HepG2 (cell line): ENCODE measurements around the gene ZNF581. TPM values are rescaled to one million over a fixed set of nuclear protein-coding genes. Genes with fewer than 3 reads are reported as not detected.

Experiments
- CCAR2 ChIP-seq: fragments of 200-400 bp; formaldehyde crosslinking; optimal IDR thresholded peaks from 2 replicates; pipeline ENCODE3; 2018; ENCODE audit warnings: low read depth, mild to moderate bottlenecking, low read length, moderate library complexity
- DR1 ChIP-seq: sonication (generic); formaldehyde crosslinking; IDR thresholded peaks from 2 replicates; pipeline ENCODE4 v1.8.0; 2021; ENCODE audit warnings: mild to moderate bottlenecking, missing genetic modification reagents, inconsistent platforms
- FOXK1 ChIP-seq: sonication (generic); formaldehyde crosslinking; IDR thresholded peaks from 2 replicates; pipeline ENCODE4 v1.4.0; 2020; ENCODE audit warnings: low read depth, missing genetic modification reagents, borderline replicate concordance
- GFI1 ChIP-seq: sonication (generic); formaldehyde crosslinking; IDR thresholded peaks from 2 replicates; pipeline ENCODE4 v1.5.0; 2020; ENCODE audit warnings: missing genetic modification reagents, mild to moderate bottlenecking, borderline replicate concordance
- HDAC2 ChIP-seq: sonication (generic); formaldehyde crosslinking; IDR thresholded peaks from 2 replicates; pipeline ENCODE4 v1.4.0; 2020; ENCODE audit warnings: missing genetic modification reagents
- IRF2 ChIP-seq: IDR thresholded peaks from 2 replicates; pipeline ENCODE4 v1.6.1; 2018; ENCODE audit warnings: missing genetic modification reagents, missing compliant biosample characterization
- JUND ChIP-seq: sonication (generic); formaldehyde crosslinking; IDR thresholded peaks from 2 replicates; pipeline ENCODE4 v1.8.0; 2022; ENCODE audit warnings: mild to moderate bottlenecking, missing genetic modification reagents
- KLF9 ChIP-seq: IDR thresholded peaks from 2 replicates; pipeline ENCODE4 v1.6.1; 2016; ENCODE audit warnings: low read depth
- MIER2 ChIP-seq: IDR thresholded peaks from 2 replicates; pipeline ENCODE4 v1.6.1; 2016; ENCODE audit warnings: missing biosample characterization, missing genetic modification reagents
- NFRKB ChIP-seq: fragments of 450-650 bp; IDR thresholded peaks from 2 replicates; pipeline ENCODE4 v1.6.1; 2017
- PHF21A ChIP-seq: sonication (generic); formaldehyde crosslinking; IDR thresholded peaks from 2 replicates; pipeline ENCODE4 v1.5.0; 2020; ENCODE audit warnings: mild to moderate bottlenecking, missing genetic modification reagents
- PRMT3 ChIP-seq: sonication (generic); formaldehyde crosslinking; IDR thresholded peaks from 2 replicates; pipeline ENCODE4 v1.8.1; 2022; ENCODE audit warnings: low read depth, mild to moderate bottlenecking, moderate library complexity, missing genetic modification reagents, borderline replicate concordance
- SETDB1 ChIP-seq: sonication (generic); formaldehyde crosslinking; IDR thresholded peaks from 2 replicates; pipeline ENCODE4 v1.5.1; 2020; ENCODE audit warnings: missing genetic modification reagents, mild to moderate bottlenecking, borderline replicate concordance
- SOX6 ChIP-seq, 2 experiments: fragments of 450-650 bp in 1 of 2; sonication (generic) in 1 of 2; formaldehyde crosslinking in 1 of 2; IDR thresholded peaks; 2 replicates each; pipeline versions ENCODE4 v1.4.0 to v1.6.1; 2017 to 2020; ENCODE audit warnings: antibody characterized with exemption in 1 of 2, mild to moderate bottlenecking in 1 of 2, missing genetic modification reagents in 1 of 2
- XRCC5 ChIP-seq: fragments of 200-400 bp; formaldehyde crosslinking; optimal IDR thresholded peaks from 2 replicates; pipeline ENCODE3; 2017; ENCODE audit warnings: mild to moderate bottlenecking, low read length
- ZBTB42 ChIP-seq: sonication (generic); formaldehyde crosslinking; IDR thresholded peaks from 2 replicates; pipeline ENCODE4 v1.5.0; 2020; ENCODE audit warnings: mild to moderate bottlenecking, missing genetic modification reagents
- ZFP41 ChIP-seq: sonication (generic); formaldehyde crosslinking; IDR thresholded peaks from 2 replicates; pipeline ENCODE4 v1.4.0; 2020; ENCODE audit warnings: mild to moderate bottlenecking, missing genetic modification reagents, borderline replicate concordance
- ZNF30 ChIP-seq: sonication (generic); formaldehyde crosslinking; IDR thresholded peaks from 2 replicates; pipeline ENCODE4 v1.5.0; 2020; ENCODE audit warnings: mild to moderate bottlenecking, missing genetic modification reagents
- ZNF451 ChIP-seq: sonication (generic); formaldehyde crosslinking; IDR thresholded peaks from 2 replicates; pipeline ENCODE4 v1.5.0; 2020; ENCODE audit warnings: mild to moderate bottlenecking, missing genetic modification reagents
- ZNF546 ChIP-seq: sonication (generic); formaldehyde crosslinking; conservative IDR thresholded peaks from 2 replicates; pipeline ENCODE4 v1.8.1; 2023; ENCODE audit warnings: mild to moderate bottlenecking, missing genetic modification reagents
- ZNF720 ChIP-seq: sonication (generic); formaldehyde crosslinking; IDR thresholded peaks from 2 replicates; pipeline ENCODE4 v1.4.0; 2020; ENCODE audit warnings: missing genetic modification reagents
- ZNF782 ChIP-seq: sonication (generic); formaldehyde crosslinking; IDR thresholded peaks from 2 replicates; pipeline ENCODE4 v1.4.0; 2020; ENCODE audit warnings: missing genetic modification reagents, mild to moderate bottlenecking, borderline replicate concordance
- ZSCAN20 ChIP-seq: sonication (generic); formaldehyde crosslinking; IDR thresholded peaks from 2 replicates; pipeline ENCODE4 v1.4.0; 2020; ENCODE audit warnings: missing genetic modification reagents, mild to moderate bottlenecking, borderline replicate concordance
- ZSCAN31 ChIP-seq: sonication (generic); formaldehyde crosslinking; IDR thresholded peaks from 2 replicates; pipeline ENCODE4 v1.5.0; 2020; ENCODE audit warnings: low read depth, mild to moderate bottlenecking, missing genetic modification reagents
- polyA plus RNA-seq, 8 experiments: library from polyadenylated mRNA; depleted of rRNA in 3 of 8; stranded (reverse) in 7 of 8; unstranded in 1 of 8; fragments of >200 nt; fragmentation: Illumina TruSeq in 4 of 8; extraction: Trizol in 4 of 8; gene quantifications; 2 replicates each; pipeline versions ENCODE4 v1.2.1 to v1.2.3, GENCODE V29; 2011 to 2016; ENCODE audit warnings: low read depth in 4 of 8, missing spikeins in 1 of 8, mixed read lengths in 1 of 8; ENCODE audit not compliant: insufficient read depth in 1 of 8
- total RNA-seq, 5 experiments: library from RNA; depleted of rRNA; stranded (reverse); fragments of >200 nt; fragmentation: Illumina TruSeq; extraction: Trizol; gene quantifications; 2 replicates each; pipeline ENCODE4 v1.2.3, GENCODE V29; 2016; ENCODE audit warnings: low read depth in 1 of 5
- TF ChIP-seq, protein P1 (sequence below): sonication (generic); formaldehyde crosslinking; IDR thresholded peaks from 2 replicates; pipeline ENCODE4 v1.5.1; 2020; ENCODE audit warnings: missing genetic modification reagents, mild to moderate bottlenecking, borderline replicate concordance
- TF ChIP-seq, protein P2 (sequence below): sonication (generic); formaldehyde crosslinking; IDR thresholded peaks from 2 replicates; pipeline ENCODE4 v1.4.0; 2020; ENCODE audit warnings: missing genetic modification reagents
- TF ChIP-seq, protein P3 (sequence below): sonication (generic); formaldehyde crosslinking; conservative IDR thresholded peaks from 2 replicates; pipeline ENCODE4 v1.8.0; 2022; ENCODE audit warnings: low read depth, missing genetic modification reagents

Gene ZNF581
- total and polyA plus RNA-seq, 2 of the 13 experiments (the other 11 are each of a cell fraction or from before 2014, with no cell fraction given), result 19.6 to 49.5 TPM

GRCh38 chr19:55605207-55605636 is 38.2 kb upstream of the ZNF581 start (continued):
- TF ChIP-seq, protein P1, sequence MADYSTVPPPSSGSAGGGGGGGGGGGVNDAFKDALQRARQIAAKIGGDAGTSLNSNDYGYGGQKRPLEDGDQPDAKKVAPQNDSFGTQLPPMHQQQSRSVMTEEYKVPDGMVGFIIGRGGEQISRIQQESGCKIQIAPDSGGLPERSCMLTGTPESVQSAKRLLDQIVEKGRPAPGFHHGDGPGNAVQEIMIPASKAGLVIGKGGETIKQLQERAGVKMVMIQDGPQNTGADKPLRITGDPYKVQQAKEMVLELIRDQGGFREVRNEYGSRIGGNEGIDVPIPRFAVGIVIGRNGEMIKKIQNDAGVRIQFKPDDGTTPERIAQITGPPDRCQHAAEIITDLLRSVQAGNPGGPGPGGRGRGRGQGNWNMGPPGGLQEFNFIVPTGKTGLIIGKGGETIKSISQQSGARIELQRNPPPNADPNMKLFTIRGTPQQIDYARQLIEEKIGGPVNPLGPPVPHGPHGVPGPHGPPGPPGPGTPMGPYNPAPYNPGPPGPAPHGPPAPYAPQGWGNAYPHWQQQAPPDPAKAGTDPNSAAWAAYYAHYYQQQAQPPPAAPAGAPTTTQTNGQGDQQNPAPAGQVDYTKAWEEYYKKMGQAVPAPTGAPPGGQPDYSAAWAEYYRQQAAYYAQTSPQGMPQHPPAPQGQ (CRISPR knock-in tag), result no peak
- TF ChIP-seq ZFP41 (CRISPR knock-in tag) (no peak), MIER2 (CRISPR knock-in tag) (no peak), ZNF720 (CRISPR knock-in tag) (no peak), KLF9 (CRISPR knock-in tag) (0 out of 2 replicates have a peak, but pooled peaks have one; percentile 15), ZNF30 (CRISPR knock-in tag) (no peak), NFRKB (no peak), ZNF782 (CRISPR knock-in tag) (no peak), PRMT3 (no peak), FOXK1 (CRISPR knock-in tag) (peak; percentile 57; the same call in 1 of the 2 replicates), PHF21A (CRISPR knock-in tag) (no peak), CCAR2 (no peak), IRF2 (CRISPR knock-in tag) (no peak), XRCC5 (no peak), DR1 (0 out of 2 replicates have a peak, but pooled peaks have one; percentile 29), ZNF546 (CRISPR knock-in tag) (no peak), SOX6 (IDR thresholded peaks at IDR 0.05) (no peak), SOX6 (CRISPR knock-in tag; IDR thresholded peaks at IDR 0.05) (no peak; the same call in 1 of the 2 replicates), ZSCAN20 (no peak), JUND (CRISPR knock-in tag) (no peak), ZBTB42 (CRISPR knock-in tag) (no peak), ZSCAN31 (CRISPR knock-in tag) (no peak), HDAC2 (CRISPR knock-in tag) (no peak), SETDB1 (CRISPR knock-in tag) (no peak), GFI1 (CRISPR knock-in tag) (no peak), ZNF451 (CRISPR knock-in tag) (no peak)
- TF ChIP-seq, protein P2, sequence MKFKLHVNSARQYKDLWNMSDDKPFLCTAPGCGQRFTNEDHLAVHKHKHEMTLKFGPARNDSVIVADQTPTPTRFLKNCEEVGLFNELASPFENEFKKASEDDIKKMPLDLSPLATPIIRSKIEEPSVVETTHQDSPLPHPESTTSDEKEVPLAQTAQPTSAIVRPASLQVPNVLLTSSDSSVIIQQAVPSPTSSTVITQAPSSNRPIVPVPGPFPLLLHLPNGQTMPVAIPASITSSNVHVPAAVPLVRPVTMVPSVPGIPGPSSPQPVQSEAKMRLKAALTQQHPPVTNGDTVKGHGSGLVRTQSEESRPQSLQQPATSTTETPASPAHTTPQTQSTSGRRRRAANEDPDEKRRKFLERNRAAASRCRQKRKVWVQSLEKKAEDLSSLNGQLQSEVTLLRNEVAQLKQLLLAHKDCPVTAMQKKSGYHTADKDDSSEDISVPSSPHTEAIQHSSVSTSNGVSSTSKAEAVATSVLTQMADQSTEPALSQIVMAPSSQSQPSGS, result no peak
- TF ChIP-seq, protein P3, sequence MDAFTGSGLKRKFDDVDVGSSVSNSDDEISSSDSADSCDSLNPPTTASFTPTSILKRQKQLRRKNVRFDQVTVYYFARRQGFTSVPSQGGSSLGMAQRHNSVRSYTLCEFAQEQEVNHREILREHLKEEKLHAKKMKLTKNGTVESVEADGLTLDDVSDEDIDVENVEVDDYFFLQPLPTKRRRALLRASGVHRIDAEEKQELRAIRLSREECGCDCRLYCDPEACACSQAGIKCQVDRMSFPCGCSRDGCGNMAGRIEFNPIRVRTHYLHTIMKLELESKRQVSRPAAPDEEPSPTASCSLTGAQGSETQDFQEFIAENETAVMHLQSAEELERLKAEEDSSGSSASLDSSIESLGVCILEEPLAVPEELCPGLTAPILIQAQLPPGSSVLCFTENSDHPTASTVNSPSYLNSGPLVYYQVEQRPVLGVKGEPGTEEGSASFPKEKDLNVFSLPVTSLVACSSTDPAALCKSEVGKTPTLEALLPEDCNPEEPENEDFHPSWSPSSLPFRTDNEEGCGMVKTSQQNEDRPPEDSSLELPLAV (CRISPR knock-in tag), result no peak
